OCI-LY1 (cell line): ENCODE data around the gene FHOD3.

ENCODE experiments used
- H2AFZ ChIP-seq: fragments of 200-600 bp; sonication (generic), shearing (Covaris generic); 2 replicates; pipeline ENCODE4 v1.6.0; 2014; ENCODE audit warnings: antibody characterized with exemption, mild to moderate bottlenecking, low read length
- H3F3A ChIP-seq: fragments of 200-600 bp; sonication (generic), shearing (Covaris generic); 2 replicates; pipeline ENCODE4 v1.6.0; 2014; ENCODE audit warnings: mild to moderate bottlenecking, antibody characterized with exemption, low read length, moderate library complexity; ENCODE audit not compliant: insufficient read depth
- H3K27ac ChIP-seq: fragments of 200-600 bp; sonication (generic); 2 replicates; pipeline ENCODE4 v1.5.1; 2014; ENCODE audit warnings: low read length, mixed run types, mild to moderate bottlenecking, low read depth; ENCODE audit not compliant: poor library complexity, severe bottlenecking
- H3K27me3 ChIP-seq: fragments of 200-600 bp; sonication (generic); 2 replicates; pipeline ENCODE4 v1.6.0; 2014; ENCODE audit warnings: antibody characterized with exemption, mild to moderate bottlenecking, low read length, moderate library complexity; ENCODE audit not compliant: insufficient read depth
- H3K36me3 ChIP-seq: fragments of 200-600 bp; sonication (generic); 2 replicates; pipeline ENCODE4 v1.6.1; 2014; ENCODE audit warnings: mild to moderate bottlenecking, antibody characterized with exemption, low read length, moderate library complexity, mixed read lengths; ENCODE audit not compliant: insufficient read depth
- H3K4me1 ChIP-seq: fragments of 200-600 bp; sonication (generic); 2 replicates; pipeline ENCODE4 v1.5.1; 2014; ENCODE audit warnings: mild to moderate bottlenecking, low read length, moderate library complexity; ENCODE audit not compliant: insufficient read depth, severe bottlenecking
- H3K4me2 ChIP-seq: fragments of 200-600 bp; sonication (generic), shearing (Covaris generic); 2 replicates; pipeline ENCODE4 v1.6.1; 2014; ENCODE audit warnings: low read length
- H3K4me3 ChIP-seq: fragments of 200-600 bp; sonication (generic); 2 replicates; pipeline ENCODE4 v1.5.1; 2014; ENCODE audit warnings: low read length, low read depth, mild to moderate bottlenecking, mixed read lengths; ENCODE audit not compliant: poor library complexity, severe bottlenecking
- H3K79me2 ChIP-seq: fragments of 200-600 bp; shearing (Covaris generic); 2 replicates; pipeline ENCODE4 v1.6.1; 2016; ENCODE audit warnings: mixed run types, low read length, mixed read lengths; ENCODE audit not compliant: insufficient read depth
- H3K9ac ChIP-seq: fragments of 200-600 bp; sonication (generic), shearing (Covaris generic); 2 replicates; pipeline ENCODE4 v1.6.1; 2014; ENCODE audit warnings: mild to moderate bottlenecking, low read length, mixed read lengths
- H3K9me2 ChIP-seq: fragments of 200-600 bp; sonication (generic), shearing (Covaris generic); 2 replicates; pipeline ENCODE4 v1.6.1; 2014; ENCODE audit warnings: low read depth, mild to moderate bottlenecking, low read length, mixed read lengths
- H3K9me3 ChIP-seq: fragments of 200-600 bp; shearing (Covaris generic); 2 replicates; pipeline ENCODE4 v1.6.1; 2014; ENCODE audit warnings: low read length, mixed read lengths
- H4K20me1 ChIP-seq: fragments of 200-600 bp; sonication (generic), shearing (Covaris generic); 2 replicates; pipeline ENCODE4 v1.6.0; 2016; ENCODE audit warnings: mild to moderate bottlenecking, low read length; ENCODE audit not compliant: insufficient read depth
- EZH2 ChIP-seq: fragments of 200-600 bp; sonication (generic), shearing (Covaris generic); IDR thresholded peaks from 2 replicates; pipeline ENCODE4 v1.8.0; 2017; ENCODE audit warnings: borderline replicate concordance, mixed run types, mild to moderate bottlenecking, antibody characterized with exemption, low read length, moderate library complexity, mixed read lengths
- TF ChIP-seq, protein P1 (sequence below): fragments of 200-600 bp; sonication (generic), shearing (Covaris generic); IDR thresholded peaks from 2 replicates; pipeline ENCODE4 v1.5.1; 2017; ENCODE audit warnings: mild to moderate bottlenecking, antibody characterized with exemption, low read length, moderate library complexity, mixed read lengths

FHOD3 gene

DNA sequence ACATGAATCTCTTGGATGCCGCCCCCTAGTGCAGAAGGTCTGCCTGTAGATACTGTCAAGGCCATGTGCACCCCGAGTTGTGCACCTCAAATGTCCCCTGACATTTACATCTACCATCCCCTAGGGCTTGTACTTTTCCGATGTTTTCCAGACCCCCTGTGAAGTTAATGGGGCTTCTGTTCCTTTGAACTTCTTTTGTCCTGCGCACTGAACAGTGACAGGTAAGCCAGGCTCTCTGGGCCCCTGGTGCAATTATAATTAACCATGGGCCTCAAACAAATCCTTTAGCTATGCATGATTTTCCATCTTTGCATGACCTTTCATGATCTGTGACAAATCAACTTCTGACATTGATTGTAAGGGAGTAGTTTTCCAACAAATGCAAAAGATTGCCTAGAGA lies 158.4 kb downstream of the FHOD3 start:
- Histone ChIP-seq H3K9me3 (no peaks in the 10 kb centered on the region), H2AFZ (no peak overlapping the region), H3K4me1 (no peaks in the 10 kb centered on the region), H3K9ac (no peak overlapping the region), H3F3A (no peaks in the 10 kb centered on the region), H3K36me3 (no peaks in the 10 kb centered on the region), H4K20me1 (no peaks in the 10 kb centered on the region), H3K27ac (no peak overlapping the region), H3K4me2 (no peak overlapping the region), H3K4me3 (no peak overlapping the region), H3K9me2 (no peaks in the 10 kb centered on the region), H3K27me3 (no peaks in the 10 kb centered on the region), H3K79me2 (no peaks in the 10 kb centered on the region)
- TF ChIP-seq EZH2, result no peak
- TF ChIP-seq, protein P1, sequence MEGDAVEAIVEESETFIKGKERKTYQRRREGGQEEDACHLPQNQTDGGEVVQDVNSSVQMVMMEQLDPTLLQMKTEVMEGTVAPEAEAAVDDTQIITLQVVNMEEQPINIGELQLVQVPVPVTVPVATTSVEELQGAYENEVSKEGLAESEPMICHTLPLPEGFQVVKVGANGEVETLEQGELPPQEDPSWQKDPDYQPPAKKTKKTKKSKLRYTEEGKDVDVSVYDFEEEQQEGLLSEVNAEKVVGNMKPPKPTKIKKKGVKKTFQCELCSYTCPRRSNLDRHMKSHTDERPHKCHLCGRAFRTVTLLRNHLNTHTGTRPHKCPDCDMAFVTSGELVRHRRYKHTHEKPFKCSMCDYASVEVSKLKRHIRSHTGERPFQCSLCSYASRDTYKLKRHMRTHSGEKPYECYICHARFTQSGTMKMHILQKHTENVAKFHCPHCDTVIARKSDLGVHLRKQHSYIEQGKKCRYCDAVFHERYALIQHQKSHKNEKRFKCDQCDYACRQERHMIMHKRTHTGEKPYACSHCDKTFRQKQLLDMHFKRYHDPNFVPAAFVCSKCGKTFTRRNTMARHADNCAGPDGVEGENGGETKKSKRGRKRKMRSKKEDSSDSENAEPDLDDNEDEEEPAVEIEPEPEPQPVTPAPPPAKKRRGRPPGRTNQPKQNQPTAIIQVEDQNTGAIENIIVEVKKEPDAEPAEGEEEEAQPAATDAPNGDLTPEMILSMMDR, result no peak

DNA sequence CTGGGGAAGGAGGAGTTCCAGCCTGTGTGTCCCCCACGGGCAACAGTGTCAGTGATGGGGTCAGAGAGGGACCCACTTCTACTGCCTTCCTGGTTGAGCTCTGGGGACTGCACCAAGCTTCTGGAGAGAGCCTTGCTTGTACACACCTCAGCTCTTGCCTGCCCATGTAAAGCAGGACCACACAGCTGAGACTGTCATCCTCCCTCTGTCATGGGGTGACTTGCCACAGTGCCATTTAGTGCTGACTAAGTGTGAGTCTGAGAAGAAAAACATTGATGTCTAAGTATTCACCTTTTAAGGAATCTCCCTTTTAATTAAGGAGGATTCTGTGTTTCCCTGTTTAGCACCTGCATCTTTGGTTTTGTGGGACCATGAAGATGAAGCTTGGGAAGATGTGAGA lies 159.1 kb downstream of the FHOD3 start:
- Histone ChIP-seq H3K4me3 (no peak overlapping the region), H3K4me2 (no peak overlapping the region), H3K4me1 (no peaks in the 10 kb centered on the region), H3K9me2 (no peaks in the 10 kb centered on the region), H4K20me1 (no peaks in the 10 kb centered on the region), H3K27ac (no peak overlapping the region), H3F3A (no peaks in the 10 kb centered on the region), H3K27me3 (no peaks in the 10 kb centered on the region), H3K9me3 (no peaks in the 10 kb centered on the region), H2AFZ (no peak overlapping the region), H3K36me3 (no peaks in the 10 kb centered on the region), H3K9ac (no peak overlapping the region), H3K79me2 (no peaks in the 10 kb centered on the region)
- TF ChIP-seq, protein P1, result no peak
- TF ChIP-seq EZH2, result no peak

DNA sequence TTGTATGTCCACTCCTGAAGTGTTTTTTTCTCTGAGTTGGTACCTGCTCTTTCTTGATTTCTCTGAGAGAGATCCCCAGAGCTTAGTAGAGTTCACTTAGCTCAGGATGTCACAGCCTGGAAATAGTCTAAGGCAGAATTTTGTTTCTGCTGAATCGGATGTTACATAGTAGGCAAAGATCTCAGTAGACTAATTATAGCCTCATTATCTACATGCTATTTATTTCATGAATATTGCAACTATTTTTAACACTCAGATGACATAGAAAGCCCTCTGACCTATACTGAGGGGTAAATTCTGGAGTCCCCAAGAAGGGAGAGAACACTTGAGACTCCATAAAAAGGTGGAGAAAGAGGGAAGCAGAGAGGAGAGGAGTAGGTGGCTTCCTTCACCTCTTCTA lies 160.2 kb downstream of the FHOD3 start:
- no peak overlapping the region for H2AFZ ChIP-seq
- H3K4me1 ChIP-seq, result no peaks in the 10 kb centered on the region
- no peak overlapping the region for H3K4me2 ChIP-seq
- H3K27ac ChIP-seq, result no peak overlapping the region
- H4K20me1 ChIP-seq, result no peaks in the 10 kb centered on the region
- H3K36me3 ChIP-seq, result no peaks in the 10 kb centered on the region
- no peaks in the 10 kb centered on the region for H3F3A ChIP-seq
- no peaks in the 10 kb centered on the region for H3K9me2 ChIP-seq
- no peaks in the 10 kb centered on the region for H3K27me3 ChIP-seq
- H3K9me3 ChIP-seq, result no peaks in the 10 kb centered on the region
- no peak overlapping the region for H3K9ac ChIP-seq
- no peak overlapping the region for H3K4me3 ChIP-seq
- TF ChIP-seq, protein P1, result no peak
- TF ChIP-seq EZH2, result no peak
- H3K79me2 ChIP-seq, result no peaks in the 10 kb centered on the region
